ENCODE results near the gene VPS9D1.

- no peak; the same call in 1 of the 2 replicates for TF ChIP-seq POLR2A (IDR thresholded peaks at IDR 0.05; ENCODE audit: low read depth, low read length)
- TF ChIP-seq CTCF (IDR thresholded peaks at IDR 0.05 in 2 of 3, conservative IDR thresholded peaks at IDR 0.05 in 1 of 3; ENCODE audit: control insufficient read depth in 2 of 3, extremely low read depth in 1 of 3, insufficient read depth in 1 of 3, low read depth in 3 of 3, low read length in 3 of 3) = no peak
- no peak for TF ChIP-seq EZH2 (IDR thresholded peaks at IDR 0.05; ENCODE audit: borderline replicate concordance, control insufficient read depth, low read depth, low read length)
- TF ChIP-seq MAX (IDR thresholded peaks at IDR 0.05; ENCODE audit: low read depth, low read length) = no peak
- no peak for TF ChIP-seq REST (IDR thresholded peaks at IDR 0.05; ENCODE audit: low read depth, low read length)
- TF ChIP-seq USF2 (IDR thresholded peaks at IDR 0.05; ENCODE audit: borderline replicate concordance, low read depth, low read length) = no peak
- TF ChIP-seq ZBTB33 (IDR thresholded peaks at IDR 0.05) = no peak
- no peak for TF ChIP-seq EP300 (IDR thresholded peaks at IDR 0.05; ENCODE audit: borderline replicate concordance in 1 of 2, control insufficient read depth in 1 of 2, low read depth in 2 of 2, low read length in 2 of 2)
- no peak for TF ChIP-seq MXI1 (IDR thresholded peaks at IDR 0.05; ENCODE audit: low read depth, low read length)
- no peak for TF ChIP-seq CUX1 (IDR thresholded peaks at IDR 0.05; ENCODE audit: insufficient replicate concordance, low read depth, low read length)
- no peak for TF ChIP-seq YY1 (IDR thresholded peaks at IDR 0.05; ENCODE audit: low read depth, low read length)
- TF ChIP-seq TCF7 (IDR thresholded peaks at IDR 0.05; ENCODE audit: borderline replicate concordance) = no peak
- no peak for TF ChIP-seq CREB1 (IDR thresholded peaks at IDR 0.05; ENCODE audit: low read depth)
- no peak for TF ChIP-seq WRNIP1 (IDR thresholded peaks at IDR 0.05; ENCODE audit: borderline replicate concordance, low read depth, low read length)
Observed at GRCh38 chr16:89691986-89692569, 28.6 kb downstream of the VPS9D1 start.

All from GM12878 (cell line).